Astrocyte of the spinal cord (primary cell): Measurements from ENCODE around the gene NREP.

Source experiments
- DNase-seq: peaks from one replicate; pipeline ENCODE4 v3.0.0; 2011; ENCODE audit warnings: low read depth, low spot score
- H3K4me3 ChIP-seq: 2 replicates; pipeline ENCODE4 v1.5.1; 2011; ENCODE audit warnings: low read depth, mild to moderate bottlenecking, low read length, moderate library complexity
- in situ Hi-C: cut with HindIII; loops from 2 replicates; pipeline ENCODE4 v1.10.0; 2017; ENCODE audit warnings: low sequenced_read_pairs
- TF ChIP-seq, protein P1 (sequence below): IDR thresholded peaks from 2 replicates; pipeline ENCODE4 v1.5.1; 2012; ENCODE audit warnings: low read depth, mild to moderate bottlenecking, low read length, inconsistent platforms

NREP gene

DNA sequence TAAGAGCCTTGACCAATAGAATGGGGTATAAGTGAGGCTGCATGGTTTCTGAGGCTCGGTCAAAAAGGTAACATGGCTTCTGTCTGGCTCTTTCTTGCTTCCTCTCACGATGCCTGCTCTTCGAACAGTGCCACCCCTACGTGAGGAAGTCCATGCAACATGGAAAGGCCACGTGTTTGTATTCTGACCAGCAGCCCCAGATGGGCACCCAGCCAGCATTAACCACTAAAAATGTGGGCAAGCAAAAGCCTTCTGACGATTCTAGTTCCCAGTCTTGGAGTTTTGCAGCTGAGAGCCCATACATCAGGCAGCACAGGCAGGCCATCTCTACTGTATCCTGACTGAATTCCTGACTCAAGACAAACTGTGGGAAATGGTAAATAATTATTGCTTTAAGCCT is 24.2 kb upstream of the NREP start:
- TF ChIP-seq, protein P1, sequence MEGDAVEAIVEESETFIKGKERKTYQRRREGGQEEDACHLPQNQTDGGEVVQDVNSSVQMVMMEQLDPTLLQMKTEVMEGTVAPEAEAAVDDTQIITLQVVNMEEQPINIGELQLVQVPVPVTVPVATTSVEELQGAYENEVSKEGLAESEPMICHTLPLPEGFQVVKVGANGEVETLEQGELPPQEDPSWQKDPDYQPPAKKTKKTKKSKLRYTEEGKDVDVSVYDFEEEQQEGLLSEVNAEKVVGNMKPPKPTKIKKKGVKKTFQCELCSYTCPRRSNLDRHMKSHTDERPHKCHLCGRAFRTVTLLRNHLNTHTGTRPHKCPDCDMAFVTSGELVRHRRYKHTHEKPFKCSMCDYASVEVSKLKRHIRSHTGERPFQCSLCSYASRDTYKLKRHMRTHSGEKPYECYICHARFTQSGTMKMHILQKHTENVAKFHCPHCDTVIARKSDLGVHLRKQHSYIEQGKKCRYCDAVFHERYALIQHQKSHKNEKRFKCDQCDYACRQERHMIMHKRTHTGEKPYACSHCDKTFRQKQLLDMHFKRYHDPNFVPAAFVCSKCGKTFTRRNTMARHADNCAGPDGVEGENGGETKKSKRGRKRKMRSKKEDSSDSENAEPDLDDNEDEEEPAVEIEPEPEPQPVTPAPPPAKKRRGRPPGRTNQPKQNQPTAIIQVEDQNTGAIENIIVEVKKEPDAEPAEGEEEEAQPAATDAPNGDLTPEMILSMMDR = no peak
- DNase-seq = peak; percentile 71
- in situ Hi-C loops = no loop called here
- H3K4me3 ChIP-seq = no peak overlapping the region

DNA sequence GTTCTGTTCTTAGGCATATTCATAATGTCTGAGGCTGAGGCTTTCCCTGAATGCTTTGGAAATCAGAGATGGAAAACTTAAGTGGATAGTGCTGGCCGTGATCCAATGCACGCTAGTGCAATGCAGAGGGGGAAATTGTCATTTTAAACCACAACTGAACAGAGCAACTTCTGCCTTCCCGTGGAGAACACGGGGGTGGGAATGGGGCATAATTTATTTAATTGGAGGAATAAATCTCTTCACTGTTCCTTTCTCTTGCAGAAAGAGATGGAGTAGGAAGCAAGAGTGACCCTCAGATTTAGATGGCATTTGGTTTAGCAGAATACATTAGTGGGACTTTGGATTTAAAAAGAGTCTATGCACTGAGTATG is 22.9 kb upstream of the NREP start:
- TF ChIP-seq, protein P1 = no peak
- DNase-seq = peak; percentile 46
- in situ Hi-C loops = no loop called here

DNA sequence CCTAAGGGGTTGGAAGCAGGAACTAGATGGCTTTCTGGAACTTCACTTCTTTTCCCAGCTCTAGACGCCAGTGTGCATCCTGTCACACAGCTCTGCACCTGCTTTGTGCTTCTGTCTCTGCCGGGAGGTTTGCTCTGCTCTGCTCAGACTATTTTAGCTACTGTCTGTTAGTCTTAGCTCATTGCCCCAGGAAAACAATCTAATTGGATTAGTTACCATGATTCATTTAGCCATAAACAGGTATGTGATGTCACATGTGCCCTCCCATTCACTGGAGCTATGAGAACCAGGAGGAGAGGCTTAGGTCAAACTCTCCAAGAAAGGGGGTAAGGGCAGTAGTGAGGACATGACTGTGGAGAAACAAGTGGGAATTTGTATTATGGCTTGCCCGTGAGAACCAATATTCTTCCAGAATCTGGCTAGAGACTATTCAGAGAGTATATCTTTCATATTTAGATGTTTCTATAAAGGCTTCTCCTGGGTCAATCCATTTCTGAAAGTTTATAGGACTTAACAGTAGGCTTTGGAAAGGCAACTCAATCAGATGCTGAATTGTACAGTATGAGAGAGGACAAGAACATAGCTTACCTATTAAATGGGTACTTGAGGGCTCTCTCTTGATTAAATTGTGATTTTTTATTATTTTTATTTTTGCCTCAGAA is 22.4 kb upstream of the NREP start:
- TF ChIP-seq, protein P1 = no peak
- H3K4me3 ChIP-seq = no peak overlapping the region
- in situ Hi-C loops = no loop called here
- DNase-seq = no peak

More for the DNA sequence above, 22.9 kb upstream of the NREP start:
- H3K4me3 ChIP-seq = no peak overlapping the region

DNA sequence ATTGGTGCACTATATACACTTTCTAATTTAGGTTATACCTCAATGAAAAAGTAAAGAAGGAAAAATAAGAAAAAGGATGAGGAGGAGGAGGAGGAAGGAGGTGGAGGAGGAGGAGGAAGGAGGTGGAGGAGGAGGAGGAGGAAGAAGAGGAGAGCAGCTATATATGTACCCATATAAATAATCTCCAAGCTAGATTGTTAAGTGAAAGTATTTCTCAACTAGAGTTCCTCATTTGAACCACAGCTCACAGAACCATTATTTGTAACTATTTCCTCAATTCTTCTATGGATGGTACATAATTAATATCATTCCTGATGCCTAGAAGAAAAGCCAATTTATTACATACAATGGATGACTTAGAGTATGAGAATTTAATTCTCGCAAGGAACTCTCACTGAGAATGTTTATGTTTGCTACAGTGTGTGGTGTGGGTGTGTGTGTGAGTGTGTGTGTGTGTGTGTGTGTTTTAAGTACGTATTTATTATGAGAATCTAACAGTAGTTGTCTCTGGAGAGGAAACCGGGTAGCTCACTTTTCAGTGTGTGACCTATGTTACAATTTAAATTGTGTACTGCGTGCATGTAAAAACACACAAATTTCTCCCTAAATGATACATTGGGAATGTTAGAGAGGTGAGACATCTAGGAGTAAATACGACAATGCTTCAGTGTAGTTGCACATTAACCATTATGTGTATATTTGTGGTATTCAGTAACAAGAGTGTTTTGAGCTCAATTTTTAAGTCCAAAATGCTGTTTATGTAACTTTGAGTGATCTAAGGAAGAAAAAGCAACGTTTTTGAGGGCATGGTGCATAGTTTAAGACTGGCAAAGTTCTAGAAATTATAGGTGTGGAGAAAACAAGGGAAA is 20.2 kb upstream of the NREP start:
- TF ChIP-seq, protein P1 = no peak
- no peak overlapping the region for H3K4me3 ChIP-seq
- in situ Hi-C loops = no loop called here
- no peak for DNase-seq

DNA sequence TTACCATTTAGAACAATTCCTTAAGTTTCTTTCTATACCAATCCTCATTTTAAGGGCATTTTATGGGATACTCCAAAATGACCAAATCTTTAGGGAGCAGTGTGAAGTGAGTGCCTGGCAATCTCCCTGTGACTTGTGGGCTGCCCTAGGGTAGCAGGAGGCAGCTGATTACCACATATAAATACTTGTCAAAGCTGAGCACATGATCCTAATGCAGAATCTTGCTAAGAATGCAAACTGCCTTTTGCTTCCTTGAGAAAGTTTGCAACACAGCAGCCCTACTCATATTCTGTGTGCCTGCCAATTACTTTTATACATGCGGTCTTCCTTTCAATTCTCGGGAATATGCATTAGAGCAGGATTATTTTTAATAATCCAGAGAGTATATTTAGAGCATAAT is 18.2 kb upstream of the NREP start:
- in situ Hi-C loops = no loop called here
- TF ChIP-seq, protein P1 = no peak
- no peak overlapping the region for H3K4me3 ChIP-seq
- no peak for DNase-seq

DNA sequence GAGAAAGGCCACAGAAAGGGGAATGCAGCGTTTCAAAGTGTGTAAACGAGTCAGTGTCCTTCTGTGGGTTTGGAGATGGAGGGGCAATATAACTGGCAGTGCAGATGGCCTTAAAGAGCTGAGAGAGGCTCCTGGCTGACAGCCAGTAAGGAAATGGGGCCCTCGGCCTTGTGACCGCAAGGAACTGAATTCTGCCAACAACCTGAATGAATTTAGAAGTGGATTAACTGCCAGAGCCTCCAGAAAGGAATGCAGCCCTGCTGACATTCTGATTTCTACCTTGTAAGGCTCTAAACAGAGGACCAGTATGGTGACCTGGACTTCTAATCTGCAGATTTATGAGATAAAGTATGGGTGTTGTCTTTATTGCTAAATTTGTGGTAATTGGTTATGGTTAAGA is 17.5 kb upstream of the NREP start:
- H3K4me3 ChIP-seq = no peak overlapping the region
- in situ Hi-C loops = no loop called here
- TF ChIP-seq, protein P1 = no peak
- DNase-seq = peak; percentile 88
